ENCODE measurements around the gene NSFL1C. TPM values are rescaled to one million over a fixed set of nuclear protein-coding genes. Genes with fewer than 3 reads are reported as not detected.

The NSFL1C gene
- total RNA-seq, 2 donors from 2014 or later = 57.7 to 63.1 TPM

GRCh38 chr20:1474817-1475603, 8.4 kb upstream of the NSFL1C start:
- peaks cover 54% of the 10 kb centered on the region for H3K27me3 Mint-ChIP-seq
- no peak for DNase-seq
- H3K9me3 ChIP-seq (ENCODE audit: control insufficient read depth, low read length, poor library complexity, severe bottlenecking) = no peaks in the 10 kb centered on the region
- peaks cover 2% of the 10 kb centered on the region for H3K4me1 Mint-ChIP-seq
- H3K4me3 Mint-ChIP-seq = no peak overlapping the region
- no peaks in the 10 kb centered on the region for H3K36me3 Mint-ChIP-seq (ENCODE audit: low read depth)
- no peak for ATAC-seq
- H3K27ac Mint-ChIP-seq = no peak overlapping the region

- H3K27ac Mint-ChIP-seq = no peak overlapping the region
- H3K27me3 Mint-ChIP-seq = peaks cover 48% of the 10 kb centered on the region
- no peak overlapping the region for H3K4me3 Mint-ChIP-seq
- peaks cover 2% of the 10 kb centered on the region for H3K4me1 Mint-ChIP-seq
- ATAC-seq (no peak), DNase-seq (no peak)
- no peaks in the 10 kb centered on the region for H3K9me3 ChIP-seq (ENCODE audit: control insufficient read depth, low read length, poor library complexity, severe bottlenecking)
- no peaks in the 10 kb centered on the region for H3K36me3 Mint-ChIP-seq (ENCODE audit: low read depth)
These were observed 7.7 kb upstream of the NSFL1C start for GRCh38 chr20:1474325-1474724.

GRCh38 chr20:1473246-1474220, 6.9 kb upstream of the NSFL1C start:
- Mint-ChIP-seq H3K36me3 (ENCODE audit: low read depth) (no peaks in the 10 kb centered on the region), H3K27ac (no peak overlapping the region), H3K4me1 (peaks cover 4% of the 10 kb centered on the region), H3K27me3 (peaks cover 44% of the 10 kb centered on the region), H3K4me3 (no peak overlapping the region)
- no peaks in the 10 kb centered on the region for H3K9me3 ChIP-seq (ENCODE audit: control insufficient read depth, low read length, poor library complexity, severe bottlenecking)
- DNase-seq = no peak
- no peak for ATAC-seq

- Mint-ChIP-seq H3K36me3 (ENCODE audit: low read depth) (no peaks in the 10 kb centered on the region), H3K27me3 (peaks cover 37% of the 10 kb centered on the region), H3K4me3 (no peak overlapping the region), H3K27ac (no peak overlapping the region), H3K4me1 (peaks cover 7% of the 10 kb centered on the region)
- ATAC-seq = peak; percentile 42
- H3K9me3 ChIP-seq (ENCODE audit: control insufficient read depth, low read length, poor library complexity, severe bottlenecking) = no peaks in the 10 kb centered on the region
- DNase-seq = no peak
These were observed 6.1 kb upstream of the NSFL1C start for GRCh38 chr20:1472556-1473245.

- peaks cover 14% of the 10 kb centered on the region for H3K4me1 Mint-ChIP-seq
- H3K27me3 Mint-ChIP-seq = peaks cover 30% of the 10 kb centered on the region
- DNase-seq (no peak), ATAC-seq (no peak)
- no peak overlapping the region for H3K27ac Mint-ChIP-seq
- H3K9me3 ChIP-seq (ENCODE audit: control insufficient read depth, low read length, poor library complexity, severe bottlenecking) = no peaks in the 10 kb centered on the region
- H3K4me3 Mint-ChIP-seq = no peak overlapping the region
- H3K36me3 Mint-ChIP-seq (ENCODE audit: low read depth) = no peaks in the 10 kb centered on the region
These were observed 4.6 kb upstream of the NSFL1C start for GRCh38 chr20:1471242-1471641.

- DNase-seq = no peak
- Mint-ChIP-seq H3K4me3 (no peak overlapping the region), H3K27me3 (peaks cover 19% of the 10 kb centered on the region), H3K4me1 (peaks cover 19% of the 10 kb centered on the region), H3K27ac (no peak overlapping the region), H3K36me3 (ENCODE audit: low read depth) (no peaks in the 10 kb centered on the region)
- H3K9me3 ChIP-seq (ENCODE audit: control insufficient read depth, low read length, poor library complexity, severe bottlenecking) = no peaks in the 10 kb centered on the region
- no peak for ATAC-seq
These were observed 3.4 kb upstream of the NSFL1C start for GRCh38 chr20:1469925-1470571.

GRCh38 chr20:1469306-1469905, 2.8 kb upstream of the NSFL1C start:
- Mint-ChIP-seq H3K4me1 (peaks cover 25% of the 10 kb centered on the region), H3K4me3 (no peak overlapping the region), H3K36me3 (ENCODE audit: low read depth) (no peaks in the 10 kb centered on the region), H3K27me3 (peaks cover 19% of the 10 kb centered on the region), H3K27ac (no peak overlapping the region)
- ATAC-seq = no peak
- no peak for DNase-seq
- H3K9me3 ChIP-seq (ENCODE audit: control insufficient read depth, low read length, poor library complexity, severe bottlenecking) = no peaks in the 10 kb centered on the region

- DNase-seq (no peak), ATAC-seq (no peak)
- H3K27ac Mint-ChIP-seq = no peak overlapping the region
- no peak overlapping the region for H3K4me3 Mint-ChIP-seq
- no peaks in the 10 kb centered on the region for H3K36me3 Mint-ChIP-seq (ENCODE audit: low read depth)
- peaks cover 32% of the 10 kb centered on the region for H3K4me1 Mint-ChIP-seq
- no peaks in the 10 kb centered on the region for H3K9me3 ChIP-seq (ENCODE audit: control insufficient read depth, low read length, poor library complexity, severe bottlenecking)
- H3K27me3 Mint-ChIP-seq = peaks cover 18% of the 10 kb centered on the region
These were observed 1.5 kb upstream of the NSFL1C start for GRCh38 chr20:1468117-1468624.

- H3K9me3 ChIP-seq (ENCODE audit: control insufficient read depth, low read length, poor library complexity, severe bottlenecking) = no peaks in the 10 kb centered on the region
- no peaks in the 10 kb centered on the region for H3K36me3 Mint-ChIP-seq (ENCODE audit: low read depth)
- peaks cover 34% of the 10 kb centered on the region for H3K4me1 Mint-ChIP-seq
- DNase-seq (no peak), ATAC-seq (no peak)
- peaks cover 12% of the 10 kb centered on the region for H3K27me3 Mint-ChIP-seq
- peak overlapping the region; percentile 77 for H3K4me3 Mint-ChIP-seq
- peak overlapping the region; percentile 75 for H3K27ac Mint-ChIP-seq
These were observed 887 bp upstream of the NSFL1C start for GRCh38 chr20:1467355-1468116.

- H3K9me3 ChIP-seq (ENCODE audit: control insufficient read depth, low read length, poor library complexity, severe bottlenecking) = no peaks in the 10 kb centered on the region
- Mint-ChIP-seq H3K27ac (peak overlapping the region; percentile 75), H3K27me3 (peaks cover 12% of the 10 kb centered on the region), H3K4me3 (peak overlapping the region; percentile 86), H3K36me3 (ENCODE audit: low read depth) (no peaks in the 10 kb centered on the region), H3K4me1 (peaks cover 34% of the 10 kb centered on the region)
- ATAC-seq (no peak), DNase-seq (no peak)
These were observed 369 bp upstream of the NSFL1C start for GRCh38 chr20:1467082-1467354.

- DNase-seq = no peak
- peaks cover 39% of the 10 kb centered on the region for H3K4me1 Mint-ChIP-seq
- peaks cover 5% of the 10 kb centered on the region for H3K36me3 Mint-ChIP-seq (ENCODE audit: low read depth)
- H3K27ac Mint-ChIP-seq = no peak overlapping the region
- H3K4me3 Mint-ChIP-seq = peak overlapping the region; percentile 86
- H3K27me3 Mint-ChIP-seq = peaks cover under 1% of the 10 kb centered on the region
- no peaks in the 10 kb centered on the region for H3K9me3 ChIP-seq (ENCODE audit: control insufficient read depth, low read length, poor library complexity, severe bottlenecking)
- ATAC-seq = no peak
These were observed 1.0 kb downstream of the NSFL1C start for GRCh38 chr20:1465470-1466210.
